CD4-positive, CD25-positive, alpha-beta regulatory T cell (primary cell): ENCODE data around the gene EFNB2. TPM values are rescaled to one million over a fixed set of nuclear protein-coding genes. Genes with fewer than 3 reads are reported as not detected.

ENCODE experiments used
- ATAC-seq, 2 donors: fragments of 150-1000 bp; cut with Tn5 transposase; one replicate each; pipeline ENCODE4 v1.10.0; 2021; ENCODE audit warnings: low read depth in 2 of 2, moderate number of reproducible peaks in 2 of 2, moderate library complexity in 1 of 2
- DNase-seq, 3 donors: peaks; one replicate each; pipeline versions ENCODE4 v3.0.0 to v3.0.0-alpha.2; 2012 to 2022; ENCODE audit warnings: mixed read lengths in 1 of 3
- H3K27ac ChIP-seq: one replicate; pipeline ENCODE4 v1.7.0; 2013; ENCODE audit warnings: mild to moderate bottlenecking, low read length; ENCODE audit not compliant: insufficient read depth, poor library complexity, severe bottlenecking
- H3K27me3 ChIP-seq: one replicate; pipeline ENCODE4 v1.7.0; 2013; ENCODE audit warnings: low read length; ENCODE audit not compliant: control insufficient read depth, insufficient read depth
- H3K36me3 ChIP-seq: one replicate; pipeline ENCODE4 v1.7.0; 2013; ENCODE audit warnings: mild to moderate bottlenecking, low read length, moderate library complexity; ENCODE audit not compliant: control insufficient read depth, insufficient read depth
- H3K4me1 ChIP-seq: 2 replicates; pipeline ENCODE4 v1.7.0; 2013; ENCODE audit warnings: mild to moderate bottlenecking, low read length; ENCODE audit not compliant: insufficient read depth, control insufficient read depth, poor library complexity, severe bottlenecking
- H3K4me3 ChIP-seq: one replicate; pipeline ENCODE4 v1.7.0; 2013; ENCODE audit warnings: low read depth, mild to moderate bottlenecking, low read length, moderate library complexity
- H3K9me3 ChIP-seq, 2 experiments: 1 replicate in 1 of 2; 2 replicates in 1 of 2; pipeline ENCODE4 v1.7.0; 2013; ENCODE audit warnings: low read length in 2 of 2, mild to moderate bottlenecking in 1 of 2, moderate library complexity in 1 of 2; ENCODE audit not compliant: control insufficient read depth in 2 of 2
- H3K27ac Mint-ChIP-seq, 3 donors: one replicate each; pipeline ENCODE4 v1.8.0; 2020 to 2022; ENCODE audit warnings: mild to moderate bottlenecking in 3 of 3, mixed read lengths in 3 of 3, moderate library complexity in 2 of 3
- H3K27me3 Mint-ChIP-seq: one replicate; pipeline ENCODE4 v1.8.0; 2022; ENCODE audit warnings: mild to moderate bottlenecking, mixed read lengths
- H3K36me3 Mint-ChIP-seq: one replicate; pipeline ENCODE4 v1.8.0; 2020; ENCODE audit warnings: mixed read lengths
- H3K4me1 Mint-ChIP-seq, 4 donors: one replicate each; pipeline ENCODE4 v1.8.0; 2020 to 2022; ENCODE audit warnings: mixed read lengths in 4 of 4, mild to moderate bottlenecking in 1 of 4
- H3K4me3 Mint-ChIP-seq, 4 donors: one replicate each; pipeline ENCODE4 v1.8.0; 2020 to 2022; ENCODE audit warnings: mild to moderate bottlenecking in 4 of 4, mixed read lengths in 4 of 4, moderate library complexity in 3 of 4
- H3K9me3 Mint-ChIP-seq, 7 donors: one replicate each; pipeline ENCODE4 v1.8.0; 2020 to 2022; ENCODE audit warnings: mixed read lengths in 7 of 7, mild to moderate bottlenecking in 3 of 7, moderate library complexity in 2 of 7
- polyA plus RNA-seq, 4 donors: library from polyadenylated mRNA; unstranded; fragments of 300-500 nt; fragmentation: Illumina TruSeq; gene quantifications; one replicate each; pipeline ENCODE4 v1.2.3, GENCODE V29; 2021
- total RNA-seq: library from RNA; stranded (reverse); gene quantifications from one replicate; pipeline ENCODE4 v1.2.3, GENCODE V29; 2022

Gene EFNB2
- total and polyA plus RNA-seq, 5 donors from 2014 or later = 0.20 to 0.49 (median 0.27) TPM; not detected in 2

GRCh38 chr13:106569233-106570095, 34.0 kb upstream of the EFNB2 start:
- DNase-seq (no peak), ATAC-seq (no peak)
- Mint-ChIP-seq H3K9me3 (no peaks in the 10 kb centered on the region), H3K4me3 (no peak overlapping the region), H3K27ac (peak overlapping the region in 1 of 3 donors; percentile 83), H3K36me3 (peaks cover 8% of the 10 kb centered on the region), H3K27me3 (no peaks in the 10 kb centered on the region), H3K4me1 (peaks cover 27 to 36% (median 34%) of the 10 kb centered on the region in 4 donors)
- Histone ChIP-seq H3K4me1 (peaks cover 37% of the 10 kb centered on the region), H3K27ac (no peak overlapping the region), H3K36me3 (no peaks in the 10 kb centered on the region), H3K9me3 (no peaks in the 10 kb centered on the region), H3K4me3 (peak overlapping the region; percentile 88), H3K27me3 (no peaks in the 10 kb centered on the region)

DNA sequence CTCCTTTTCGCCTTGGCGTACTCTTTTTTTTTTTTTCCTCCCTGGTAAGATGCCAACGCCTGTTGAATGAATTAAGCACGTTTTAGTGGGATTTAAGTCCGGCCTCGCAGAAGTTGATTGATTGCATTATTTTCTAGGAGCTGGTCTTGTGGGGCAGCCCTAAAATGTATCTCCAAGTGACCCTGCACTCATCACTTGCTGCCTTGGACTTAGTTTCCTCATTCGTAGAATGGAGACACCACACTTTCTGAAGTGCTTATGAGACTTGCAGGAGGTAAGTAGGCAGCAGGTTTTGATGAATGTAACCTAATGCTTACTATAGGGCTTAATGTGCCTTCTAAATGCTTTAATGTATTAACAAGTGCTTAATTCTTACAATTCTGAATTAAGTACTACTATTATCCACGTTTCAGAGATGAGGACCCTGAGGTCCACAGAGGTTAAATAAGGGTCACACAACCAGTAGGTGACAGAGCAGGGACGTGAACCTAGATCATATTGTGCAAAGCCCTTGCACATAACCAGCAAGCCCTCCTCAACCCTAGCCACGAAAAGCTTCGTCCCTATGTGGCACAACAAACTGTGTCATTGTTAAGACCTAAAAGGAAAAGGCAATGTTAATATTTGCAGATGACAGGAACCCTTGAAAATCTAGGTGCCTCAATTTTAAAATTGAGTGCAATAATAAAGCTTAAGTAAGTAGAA, 33.0 kb upstream of the EFNB2 start:
- no peaks in the 10 kb centered on the region for H3K27me3 ChIP-seq
- peak overlapping the region; percentile 93 to 98 (median 96) for H3K27ac Mint-ChIP-seq
- H3K36me3 ChIP-seq = no peaks in the 10 kb centered on the region
- peaks cover 37 to 46% (median 44%) of the 10 kb centered on the region in 4 donors for H3K4me1 Mint-ChIP-seq
- H3K27ac ChIP-seq = peak overlapping the region; percentile 97
- DNase-seq = no peak
- H3K9me3 Mint-ChIP-seq = no peaks in the 10 kb centered on the region
- no peaks in the 10 kb centered on the region for H3K27me3 Mint-ChIP-seq
- peak overlapping the region; percentile 88 for H3K4me3 ChIP-seq
- H3K4me1 ChIP-seq = peaks cover 47% of the 10 kb centered on the region
- peak; percentile 2 to 4 for ATAC-seq
- H3K4me3 Mint-ChIP-seq = peak overlapping the region; percentile 88 to 99 (median 97)
- peaks cover 4% of the 10 kb centered on the region for H3K36me3 Mint-ChIP-seq
- no peaks in the 10 kb centered on the region for H3K9me3 ChIP-seq

GRCh38 chr13:106567474-106568298, 32.2 kb upstream of the EFNB2 start, which contains the start of gene ARGLU1:
Gene ARGLU1, minus strand, starts transcription at chr13:106568137. Its CDS starts 218 bp downstream, at chr13:106567919.
- H3K27me3 Mint-ChIP-seq = no peaks in the 10 kb centered on the region

GRCh38 chr13:106566641-106567473, 31.4 kb upstream of the EFNB2 start:
- DNase-seq = peak in 2 of 3 donors; percentile 18 to 64
- Histone ChIP-seq H3K36me3 (no peaks in the 10 kb centered on the region), H3K9me3 (no peaks in the 10 kb centered on the region), H3K27ac (peak overlapping the region; percentile 97), H3K27me3 (no peaks in the 10 kb centered on the region), H3K4me3 (peak overlapping the region; percentile 92), H3K4me1 (peaks cover 63% of the 10 kb centered on the region)
- Mint-ChIP-seq H3K4me3 (peak overlapping the region; percentile 88 to 99 (median 97)), H3K9me3 (no peaks in the 10 kb centered on the region), H3K4me1 (peaks cover 39 to 59% (median 54%) of the 10 kb centered on the region in 4 donors), H3K27me3 (no peaks in the 10 kb centered on the region), H3K36me3 (peaks cover under 1% of the 10 kb centered on the region), H3K27ac (peak overlapping the region; percentile 93 to 99 (median 98))
- no peak for ATAC-seq

More at GRCh38 chr13:106567474-106568298, 32.2 kb upstream of the EFNB2 start, which contains the start of gene ARGLU1:
- peak within 1 kb of the TSS; percentile 93 to 99 (median 98) for H3K27ac Mint-ChIP-seq
- ATAC-seq (peak; percentile 86), DNase-seq (peak; percentile 91 to 95 (median 95))
- peaks cover 55% of the 10 kb centered on the region for H3K4me1 ChIP-seq
- H3K4me3 Mint-ChIP-seq = peak within 1 kb of the TSS; percentile 88 to 99 (median 97)
- peaks cover 4% of the 10 kb centered on the region for H3K36me3 Mint-ChIP-seq
- H3K27me3 ChIP-seq = no peaks in the 10 kb centered on the region
- H3K4me3 ChIP-seq = peak within 1 kb of the TSS; percentile 92
- H3K36me3 ChIP-seq = no peaks in the 10 kb centered on the region
- peak within 1 kb of the TSS; percentile 97 for H3K27ac ChIP-seq
- peaks cover 40 to 52% (median 48%) of the 10 kb centered on the region in 4 donors for H3K4me1 Mint-ChIP-seq
- no peaks in the 10 kb centered on the region for H3K9me3 ChIP-seq
- H3K9me3 Mint-ChIP-seq = no peaks in the 10 kb centered on the region

DNA sequence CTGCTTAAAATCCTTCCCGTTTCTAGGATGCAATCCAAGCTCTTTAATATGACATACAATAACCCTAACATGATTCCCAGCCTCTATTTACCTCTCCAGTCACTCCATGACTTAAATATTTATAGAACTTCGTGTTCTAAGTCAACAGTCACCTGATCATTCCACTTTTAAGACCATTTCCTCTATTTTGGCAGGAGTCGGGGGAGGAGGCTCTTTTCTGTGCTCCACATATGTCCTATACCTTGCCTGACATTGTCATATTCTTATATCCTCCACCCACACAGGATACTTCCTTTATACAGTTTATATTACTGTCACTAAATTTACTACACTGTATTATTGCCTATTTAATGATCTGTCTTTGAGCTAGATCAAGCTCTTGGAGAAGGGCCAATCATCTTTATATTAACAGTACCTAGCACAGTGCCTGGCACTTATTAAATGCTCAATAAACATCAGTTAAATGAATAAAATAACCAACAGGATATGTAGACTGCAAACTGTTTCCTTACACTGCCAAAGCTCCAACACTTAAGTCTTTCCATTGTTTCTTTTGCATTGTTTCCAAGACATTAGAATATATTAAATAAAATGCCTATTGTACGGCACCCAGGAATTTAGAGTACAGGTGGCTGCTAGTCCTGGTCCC, 29.8 kb upstream of the EFNB2 start:
- Histone ChIP-seq H3K4me3 (peak overlapping the region; percentile 92), H3K36me3 (no peaks in the 10 kb centered on the region), H3K27me3 (no peaks in the 10 kb centered on the region), H3K9me3 (no peaks in the 10 kb centered on the region), H3K4me1 (peaks cover 77% of the 10 kb centered on the region), H3K27ac (peak overlapping the region; percentile 16)
- DNase-seq = peak in 1 of 3 donors; percentile 11
- H3K9me3 Mint-ChIP-seq = no peaks in the 10 kb centered on the region
- H3K36me3 Mint-ChIP-seq = no peaks in the 10 kb centered on the region
- H3K27me3 Mint-ChIP-seq = no peaks in the 10 kb centered on the region
- H3K4me1 Mint-ChIP-seq = peaks cover 50 to 70% (median 62%) of the 10 kb centered on the region in 4 donors
- ATAC-seq = no peak
- peak overlapping the region; percentile 88 to 99 (median 97) for H3K4me3 Mint-ChIP-seq
- peak overlapping the region; percentile 50 to 98 (median 93) for H3K27ac Mint-ChIP-seq

DNA sequence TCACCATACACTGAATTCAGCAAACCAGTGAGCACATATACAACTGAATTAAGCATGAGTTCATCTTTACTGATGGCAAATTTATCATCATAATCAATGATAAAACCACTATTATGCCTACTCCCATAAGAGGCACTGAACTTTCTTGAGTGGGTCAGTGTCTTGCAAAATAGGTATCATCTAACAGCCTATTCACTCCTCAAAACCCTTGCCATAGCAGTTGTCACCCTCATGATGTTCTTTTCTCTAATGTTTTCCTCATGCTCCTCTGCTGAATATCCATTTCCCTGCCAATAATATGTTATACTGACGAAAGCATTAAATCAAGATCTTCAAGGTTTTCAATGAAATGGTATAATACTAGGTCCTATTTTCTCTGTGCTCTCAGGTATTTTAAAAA, 26.8 kb upstream of the EFNB2 start:
- peaks cover 22% of the 10 kb centered on the region for H3K36me3 ChIP-seq
- DNase-seq (no peak), ATAC-seq (no peak)
- Mint-ChIP-seq H3K27ac (peak overlapping the region in 1 of 3 donors; percentile 69), H3K4me1 (peaks cover 64 to 86% (median 74%) of the 10 kb centered on the region in 4 donors), H3K27me3 (no peaks in the 10 kb centered on the region), H3K9me3 (no peaks in the 10 kb centered on the region), H3K36me3 (peaks cover 12% of the 10 kb centered on the region), H3K4me3 (peak overlapping the region; percentile 55 to 80 (median 72))
- no peaks in the 10 kb centered on the region for H3K9me3 ChIP-seq
- H3K27ac ChIP-seq = peak overlapping the region; percentile 27
- no peaks in the 10 kb centered on the region for H3K27me3 ChIP-seq
- H3K4me3 ChIP-seq = peak overlapping the region; percentile 60
- peaks cover 60% of the 10 kb centered on the region for H3K4me1 ChIP-seq
